Prostate gland (tissue), 2 donors: Measurements from ENCODE around the gene AOPEP.

ENCODE experiments used
- CTCF ChIP-seq, 4 experiments: fragments of 200-600 bp in 2 of 4; fragments of 450-650 bp in 2 of 4; sonication (generic) in 2 of 4; IDR thresholded peaks; 1 replicate in 3 of 4; 2 replicates in 1 of 4; pipeline ENCODE4 v1.5.1; 2016 to 2019; ENCODE audit warnings: antibody characterized with exemption in 4 of 4, mild to moderate bottlenecking in 2 of 4, moderate library complexity in 2 of 4
- POLR2A ChIP-seq: fragments of 450-650 bp; IDR thresholded peaks from one replicate; pipeline ENCODE4 v1.6.1; 2016; ENCODE audit warnings: antibody characterized with exemption, mild to moderate bottlenecking

GRCh38 chr9:94864196-94864595 lies 137.7 kb downstream of the AOPEP start:
- TF ChIP-seq POLR2A, result no peak
- no peak for TF ChIP-seq CTCF (IDR thresholded peaks at IDR 0.05)
